Ovary (tissue), 9 donors: ENCODE results near the gene PCSK1N. TPM values are rescaled to one million over a fixed set of nuclear protein-coding genes. Genes with fewer than 3 reads are reported as not detected.

Experiments
- DNase-seq, 5 donors: peaks; one replicate each; pipeline ENCODE4 v3.0.0-alpha.2; 2019 to 2020
- H3K27ac ChIP-seq, 2 donors: fragments of 200-600 bp; one replicate each; pipeline versions ENCODE4 v1.5.1 to v1.8.0; 2019 to 2022
- H3K27me3 ChIP-seq: fragments of 200-600 bp; one replicate; pipeline ENCODE4 v1.8.0; 2022
- H3K36me3 ChIP-seq: fragments of 200-600 bp; sonication (generic); one replicate; pipeline ENCODE4 v1.5.1; 2019
- H3K4me1 ChIP-seq: one replicate; pipeline ENCODE4 v1.8.1; 2013; ENCODE audit warnings: mild to moderate bottlenecking, moderate library complexity; ENCODE audit not compliant: insufficient read depth
- H3K4me3 ChIP-seq: fragments of 200-600 bp; sonication (generic); one replicate; pipeline ENCODE4 v1.5.1; 2017
- H3K9me3 ChIP-seq, 2 donors: fragments of 200-600 bp in 1 of 2; sonication (generic) in 1 of 2; one replicate each; pipeline versions ENCODE4 v1.5.1 to v1.8.1; 2013 to 2019; ENCODE audit warnings: mild to moderate bottlenecking in 1 of 2, moderate library complexity in 1 of 2
- CTCF ChIP-seq, 3 donors: fragments of 450-650 bp in 2 of 3; fragments of 200-600 bp in 1 of 3; IDR thresholded peaks; one replicate each; pipeline versions ENCODE4 v1.5.1 to v1.8.0; 2016 to 2022; ENCODE audit warnings: antibody characterized with exemption in 3 of 3, mild to moderate bottlenecking in 1 of 3
- EP300 ChIP-seq: sonication (generic); formaldehyde crosslinking; IDR thresholded peaks from one replicate; pipeline ENCODE4 v1.6.1; 2017; ENCODE audit warnings: antibody characterized with exemption
- POLR2A ChIP-seq: fragments of 450-650 bp; IDR thresholded peaks from one replicate; pipeline ENCODE4 v1.6.1; 2017; ENCODE audit warnings: antibody characterized with exemption, mild to moderate bottlenecking, moderate library complexity
- WGBS, 3 donors: extraction: QIAGEN DNeasy Blood & Tissue Kit in 1 of 3; methylation state at CpG; one replicate each; pipeline versions ENCODE4 v1.1.5 to v1.1.7; 2013 to 2017; 5-methylcytosine and 5-hydroxymethylcytosine counted together
- intact Hi-C, 4 donors: fragments of 100-400 bp; cut with DNase I; formaldehyde crosslinking; loops; one replicate each; pipeline versions ENCODE4 v1.11.0 to v1.15.1; 2022 to 2023
- polyA plus RNA-seq, 2 donors: library from polyadenylated mRNA; stranded (reverse); fragments of 200-250 nt in 1 of 2; fragments of 350-450 nt in 1 of 2; fragmentation: Illumina TruSeq in 1 of 2; extraction: RNeasy Lipid Tissue Mini Kit (QIAGEN cat#74804) in 1 of 2; gene quantifications; one replicate each; pipeline ENCODE4 v1.2.3, GENCODE V29; 2013 to 2014
- total RNA-seq, 7 donors: library from RNA; depleted of rRNA in 2 of 7; stranded (reverse); fragments of >200 nt in 2 of 7; fragmentation: NEBNext Ultra II Directional in 3 of 7; extraction: Animal tissue kit (Norgen Biotek cat#: 25700) in 3 of 7; gene quantifications; one replicate each; pipeline versions ENCODE4 v1.1.0 to v1.2.4, GENCODE V29; 2016 to 2023
- donor health status: DM: no; HTN: no; CAD: no; lungs with moderate emphysema.
- donor health status: DM: no; HTN: no; CAD: no.
- donor health status: Bipolar disorder and iron deficiency.
- donor health status: DM: yes; HTN: yes; CAD: no.
- donor health status: DM: no; HTN: no; CAD: no.
- donor health status: DM: yes; HTN: yes; CAD: no.

The PCSK1N gene
- total and polyA plus RNA-seq, 9 donors: 0.41 to 10.6 (median 0.81) TPM; not detected in 1

DNA sequence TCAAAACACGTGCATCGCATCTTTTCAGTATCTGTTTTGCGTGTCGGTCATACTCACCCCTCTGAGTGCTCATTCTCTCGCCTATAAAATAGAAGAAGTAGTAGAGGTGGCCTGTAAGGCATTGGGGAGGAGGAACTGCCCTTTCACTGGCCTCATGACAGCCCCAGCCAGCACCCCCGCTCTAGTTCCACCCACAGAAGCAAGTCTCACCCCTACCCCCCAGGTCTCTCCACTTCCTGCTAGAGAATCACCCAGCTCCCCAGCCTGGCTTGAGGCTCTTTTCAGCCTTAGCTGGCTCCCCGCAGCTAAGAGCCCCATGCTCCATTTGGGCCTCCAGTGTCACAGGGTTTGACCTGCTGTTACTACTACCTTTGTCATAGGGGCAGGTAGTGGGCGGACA lies 21.8 kb downstream of the PCSK1N start:
- WGBS, 3 donors: 84 to 88% (median 86%) methylated on average over 8 of the region's 8 CpGs
- DNase-seq: no peak
- TF ChIP-seq CTCF (IDR thresholded peaks at IDR 0.05) (no peak), POLR2A (no peak), EP300 (no peak)
- Histone ChIP-seq H3K36me3 (no peaks in the 10 kb centered on the region), H3K27ac (no peak overlapping the region), H3K9me3 (no peaks in the 10 kb centered on the region), H3K4me3 (no peak overlapping the region), H3K4me1 (no peaks in the 10 kb centered on the region), H3K27me3 (no peaks in the 10 kb centered on the region)
- intact Hi-C loops: loop anchor here in 1 of 4 donors (2.0 kb wide), 1 partner anchor 75 kb away; no protein-coding TSS in a partner anchor

GRCh38 chrX:48806081-48806480 lies 29.3 kb downstream of the PCSK1N start:
- intact Hi-C loops: no loop called here
- 82 to 85% (median 84%) methylated on average over 4 of the region's 4 CpGs for WGBS, 3 donors
- TF ChIP-seq POLR2A (no peak), EP300 (no peak), CTCF (IDR thresholded peaks at IDR 0.05) (no peak)
- Histone ChIP-seq H3K36me3 (no peaks in the 10 kb centered on the region), H3K27ac (no peak overlapping the region), H3K4me1 (peaks cover 2% of the 10 kb centered on the region), H3K4me3 (no peak overlapping the region), H3K9me3 (no peaks in the 10 kb centered on the region), H3K27me3 (no peaks in the 10 kb centered on the region)
- no peak for DNase-seq

DNA sequence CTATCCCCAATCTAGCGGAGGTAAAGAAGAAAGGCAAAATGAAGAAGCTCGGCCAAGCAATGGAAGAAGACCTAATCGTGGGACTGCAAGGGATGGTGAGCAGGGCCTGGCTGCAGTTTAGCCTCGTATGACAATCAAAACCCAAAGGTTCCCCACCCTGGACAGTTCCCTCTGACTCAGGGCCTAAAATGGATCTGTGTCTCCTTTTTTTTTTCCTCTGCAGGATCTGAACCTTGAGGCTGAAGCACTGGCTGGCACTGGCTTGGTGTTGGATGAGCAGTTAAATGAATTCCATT lies 32.6 kb downstream of the PCSK1N start:
- TF ChIP-seq CTCF (IDR thresholded peaks at IDR 0.05): no peak
- no peak for TF ChIP-seq EP300
- no peak for TF ChIP-seq POLR2A
- intact Hi-C loops: no loop called here
- Histone ChIP-seq H3K4me1 (peaks cover 2% of the 10 kb centered on the region), H3K27me3 (no peaks in the 10 kb centered on the region), H3K27ac (peak overlapping the region in 1 of 2 donors; percentile 76), H3K9me3 (no peaks in the 10 kb centered on the region), H3K4me3 (no peak overlapping the region), H3K36me3 (no peaks in the 10 kb centered on the region)
- 51 to 60% (median 58%) methylated on average over 4 of the region's 4 CpGs for whole genome bisulfite sequencing, 3 donors
- DNase-seq: no peak

GRCh38 chrX:48802089-48802904 lies 33.1 kb downstream of the PCSK1N start:
- intact Hi-C loops: no loop called here
- Histone ChIP-seq H3K36me3 (no peaks in the 10 kb centered on the region), H3K9me3 (no peaks in the 10 kb centered on the region), H3K27ac (peak overlapping the region; percentile 76 to 89), H3K4me3 (peak overlapping the region; percentile 60), H3K4me1 (peaks cover 2% of the 10 kb centered on the region), H3K27me3 (no peaks in the 10 kb centered on the region)
- peak; percentile 77 to 86 (median 79) for DNase-seq
- TF ChIP-seq CTCF (IDR thresholded peaks at IDR 0.05) (peak in 1 of 3 donors; percentile 19), EP300 (no peak), POLR2A (peak; percentile 67)
- 34 to 50% (median 35%) methylated on average over 40 of the region's 40 CpGs for WGBS, 3 donors
